GM18508 (cell line): ENCODE measurements around the gene CNTNAP5.
"Not testable (repeated sequence)": the region's sequence is repeated elsewhere in the genome, so short reads cannot be mapped to it uniquely, and the experiment has no call there.

Source experiments
- ATAC-seq: cut with Tn5 transposase; IDR thresholded peaks from one replicate; pipeline ENCODE4 v1.9.1; 2021; ENCODE audit warnings: moderate number of reproducible peaks; ENCODE audit not compliant: insufficient read depth, unreplicated experiment

CNTNAP5 gene

GRCh38 chr2:124380221-124380749 lies 355.2 kb downstream of the CNTNAP5 start:
- ATAC-seq: no peak

GRCh38 chr2:124382067-124382618 lies 357.1 kb downstream of the CNTNAP5 start:
- ATAC-seq: no peak

- no peak for ATAC-seq
Measured at GRCh38 chr2:124395961-124396360, 370.9 kb downstream of the CNTNAP5 start.

- ATAC-seq: no peak
Measured at GRCh38 chr2:124402274-124402673, 377.2 kb downstream of the CNTNAP5 start.

- ATAC-seq: not testable (repeated sequence)
Measured at GRCh38 chr2:124407836-124408534, 382.9 kb downstream of the CNTNAP5 start.

GRCh38 chr2:124424074-124424473 lies 399.0 kb downstream of the CNTNAP5 start:
- ATAC-seq: no peak

GRCh38 chr2:124426122-124426521 lies 401.0 kb downstream of the CNTNAP5 start:
- ATAC-seq: no peak

- no peak for ATAC-seq
Measured at GRCh38 chr2:124426625-124427024, 401.5 kb downstream of the CNTNAP5 start.

- no peak for ATAC-seq
Measured at GRCh38 chr2:124437811-124438210, 412.7 kb downstream of the CNTNAP5 start.

- no peak for ATAC-seq
Measured at GRCh38 chr2:124450481-124450880, 425.4 kb downstream of the CNTNAP5 start.

GRCh38 chr2:124476291-124476690 lies 451.2 kb downstream of the CNTNAP5 start:
- no peak for ATAC-seq

- ATAC-seq: no peak
Measured at GRCh38 chr2:124478761-124479160, 453.7 kb downstream of the CNTNAP5 start.

GRCh38 chr2:124480958-124481357 lies 455.9 kb downstream of the CNTNAP5 start:
- ATAC-seq: no peak

GRCh38 chr2:124482044-124482443 lies 457.0 kb downstream of the CNTNAP5 start:
- no peak for ATAC-seq

GRCh38 chr2:124482551-124482950 lies 457.5 kb downstream of the CNTNAP5 start:
- ATAC-seq: no peak

- no peak for ATAC-seq
Measured at GRCh38 chr2:124485659-124486058, 460.6 kb downstream of the CNTNAP5 start.

GRCh38 chr2:124489686-124490085 lies 464.6 kb downstream of the CNTNAP5 start:
- ATAC-seq: no peak

- no peak for ATAC-seq
Measured at GRCh38 chr2:124501575-124502152, 476.6 kb downstream of the CNTNAP5 start.

GRCh38 chr2:124514236-124514635 lies 489.1 kb downstream of the CNTNAP5 start:
- ATAC-seq: no peak

- no peak for ATAC-seq
Measured at GRCh38 chr2:124520953-124521352, 495.9 kb downstream of the CNTNAP5 start.

- ATAC-seq: no peak
Measured at GRCh38 chr2:124523096-124523495, 498.0 kb downstream of the CNTNAP5 start.
